HG03280 (cell line): Measurements from ENCODE around the gene RER1.
A peak's percentile ranks its signal among the peaks of the same experiment; 100 is the strongest.

ENCODE experiments used
- ATAC-seq: cut with Tn5 transposase; IDR thresholded peaks from one replicate; pipeline ENCODE4 v1.9.1; 2021; ENCODE audit warnings: mild to moderate bottlenecking, moderate library complexity; ENCODE audit not compliant: unreplicated experiment

Gene RER1

GRCh38 chr1:2391041-2391930 is at the start of gene RER1, which contains the start of gene MORN1:
Gene RER1 (plus strand): TSS chr1:2391841. CDS start chr1:2395791, 3,950 bp downstream.
Gene MORN1 (minus strand): TSS chr1:2391554. CDS start chr1:2391533, 21 bp downstream.
- peak; percentile 90 for ATAC-seq

GRCh38 chr1:2342384-2343022 is 49.1 kb upstream of the RER1 start:
- no peak for ATAC-seq

- no peak for ATAC-seq
Observed at GRCh38 chr1:2343023-2343935, 48.4 kb upstream of the RER1 start.

DNA sequence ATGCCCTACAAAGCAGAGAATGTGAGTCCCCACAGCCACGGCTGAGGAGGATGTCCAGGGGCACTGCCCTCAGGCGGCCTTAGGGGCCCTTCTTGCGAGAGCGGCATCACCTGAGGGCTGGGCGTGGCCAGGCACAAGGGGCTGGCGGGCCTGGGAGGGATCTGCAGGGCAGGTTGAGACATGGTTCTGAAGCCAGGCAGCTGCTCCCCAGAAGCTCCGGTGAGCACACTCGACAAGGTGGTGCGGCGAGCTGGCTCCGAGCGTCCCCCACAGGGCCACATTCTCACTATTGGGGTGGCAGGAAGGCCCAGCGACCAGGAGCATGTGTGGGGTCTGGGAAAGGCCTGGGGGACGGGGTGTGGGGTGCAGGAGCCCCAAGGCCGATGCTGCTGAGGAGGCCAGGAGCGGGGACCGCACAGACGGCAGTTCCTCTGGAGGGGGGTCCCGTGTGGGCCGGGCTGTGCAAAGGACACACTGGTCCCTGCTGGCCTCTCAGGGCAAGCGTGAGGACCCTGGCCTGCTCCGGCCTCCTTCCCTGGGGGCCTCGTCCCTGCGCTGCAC is 47.4 kb upstream of the RER1 start:
- ATAC-seq: no peak

- ATAC-seq: no peak
Observed at GRCh38 chr1:2344744-2345296, 46.8 kb upstream of the RER1 start.

- no peak for ATAC-seq
Observed at GRCh38 chr1:2345297-2346075, 46.2 kb upstream of the RER1 start.

DNA sequence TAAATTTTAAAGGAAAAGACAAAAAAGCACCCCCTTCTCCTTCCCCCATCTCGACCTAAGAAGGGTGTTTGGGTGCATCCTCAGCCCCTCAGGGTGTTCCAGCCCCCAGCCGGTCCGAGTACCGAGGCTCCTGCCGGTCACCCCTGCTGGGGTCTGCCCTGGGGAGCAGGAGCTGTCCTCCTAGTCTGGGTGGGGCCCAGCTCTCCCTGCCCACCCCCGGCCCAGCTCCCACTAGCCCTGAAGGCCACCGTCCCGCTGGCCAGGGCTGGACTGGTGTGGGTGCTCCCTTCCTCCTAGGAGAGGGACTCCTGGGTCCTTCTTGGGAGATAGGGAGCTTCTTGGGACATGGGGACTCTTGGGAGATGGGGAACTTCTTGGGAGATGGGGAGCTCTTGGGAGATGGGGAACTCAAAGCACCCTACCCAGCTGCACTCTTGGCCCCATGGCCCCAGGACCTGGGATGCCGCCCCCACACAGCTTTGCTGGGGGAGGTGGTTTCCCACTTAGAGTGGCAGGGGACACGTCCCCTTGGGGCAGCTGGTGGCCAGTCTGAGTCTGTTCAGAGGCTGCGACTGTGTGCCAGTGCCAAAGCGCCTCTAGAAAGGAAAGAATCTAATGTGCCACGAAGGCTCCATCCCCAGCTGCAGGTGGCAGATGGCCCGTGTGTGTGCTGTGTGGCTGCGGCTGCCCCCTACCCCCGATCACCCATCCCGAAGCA is 44.8 kb upstream of the RER1 start:
- no peak for ATAC-seq

DNA sequence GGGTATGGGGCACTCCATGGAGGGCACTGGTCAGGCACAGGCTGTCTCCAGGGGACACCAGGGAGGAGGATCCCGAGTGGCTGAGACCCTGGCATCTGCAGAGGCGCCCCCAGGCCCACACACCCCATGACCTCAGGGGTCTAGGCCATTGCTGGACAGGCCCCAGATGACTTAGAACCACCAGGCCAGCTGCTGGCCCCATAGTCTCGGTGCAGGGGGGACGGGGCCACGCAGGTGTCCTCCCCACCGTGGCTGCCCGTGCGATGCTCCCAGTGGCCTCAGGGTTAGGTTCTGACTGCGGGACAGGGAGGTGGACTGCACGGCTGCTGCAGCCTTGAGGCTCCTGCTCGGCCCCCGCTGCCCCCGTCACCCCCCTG is 44.2 kb upstream of the RER1 start:
- no peak for ATAC-seq

GRCh38 chr1:2347896-2348295 is 43.7 kb upstream of the RER1 start:
- no peak for ATAC-seq

DNA sequence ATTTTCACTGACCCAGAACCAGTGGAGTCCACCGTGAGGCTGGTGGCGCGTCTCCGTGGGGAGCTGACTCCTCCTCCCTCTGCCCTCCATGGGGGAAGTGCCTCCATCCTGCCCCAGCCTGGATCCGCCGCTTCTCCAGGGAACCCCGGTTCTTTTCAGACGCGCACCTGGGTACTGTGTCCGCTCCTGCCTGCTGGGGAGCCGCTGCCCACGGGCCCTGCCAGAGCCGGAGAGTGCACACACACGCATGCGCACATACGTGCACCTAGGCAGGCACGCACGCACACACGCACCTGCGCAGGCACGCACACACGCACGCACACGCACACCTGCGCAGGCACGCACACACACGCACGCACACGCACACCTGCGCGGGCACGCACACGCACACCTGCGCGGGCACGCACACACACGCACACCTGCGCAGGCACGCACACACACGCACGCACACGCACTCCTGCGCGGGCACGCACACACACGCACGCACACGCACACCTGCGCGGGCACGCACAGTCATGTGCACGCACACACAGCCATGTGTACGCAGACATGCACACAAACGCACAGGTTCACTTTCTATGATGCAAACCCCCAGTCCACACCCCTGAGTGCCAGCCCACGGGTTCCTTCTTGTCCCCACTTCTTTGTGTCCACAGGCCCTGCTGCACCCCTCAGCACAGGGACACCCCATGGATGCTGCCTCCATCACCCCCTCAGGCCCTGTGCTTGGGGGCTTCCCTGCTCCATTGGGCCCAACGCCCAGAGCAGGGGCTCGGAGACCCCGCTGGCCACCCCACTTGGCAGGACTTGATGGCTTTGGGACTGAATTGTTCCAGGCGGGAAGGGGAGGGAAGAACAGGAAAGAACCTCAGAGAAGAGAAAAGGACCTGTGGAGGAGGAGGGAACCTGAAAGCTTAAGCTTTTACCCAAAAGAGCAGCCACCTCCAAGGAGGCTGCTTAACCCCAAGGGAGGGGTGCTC is 43.0 kb upstream of the RER1 start:
- ATAC-seq: no peak

- no peak for ATAC-seq
Observed at GRCh38 chr1:2349806-2350205, 41.8 kb upstream of the RER1 start.

DNA sequence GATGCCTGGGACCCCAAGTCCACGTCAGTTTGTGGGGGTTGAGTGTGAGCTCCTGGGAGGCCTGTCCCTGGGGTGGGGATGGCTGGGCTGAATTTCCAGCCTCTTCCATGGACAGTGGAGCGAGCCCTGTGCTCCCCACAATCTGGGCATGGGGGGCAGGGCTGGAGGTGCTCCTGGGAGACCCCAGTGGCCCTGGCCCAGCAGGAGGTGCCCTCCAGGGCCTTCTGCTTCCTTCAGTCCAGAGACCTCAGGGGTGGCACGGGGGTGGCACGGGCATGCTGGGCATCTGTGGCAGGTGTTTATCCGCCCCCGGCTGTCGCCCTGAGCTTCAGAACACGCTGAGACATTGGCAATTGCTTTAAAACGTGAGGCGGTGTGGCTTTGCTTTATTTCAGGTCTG is 41.1 kb upstream of the RER1 start:
- ATAC-seq: no peak

DNA sequence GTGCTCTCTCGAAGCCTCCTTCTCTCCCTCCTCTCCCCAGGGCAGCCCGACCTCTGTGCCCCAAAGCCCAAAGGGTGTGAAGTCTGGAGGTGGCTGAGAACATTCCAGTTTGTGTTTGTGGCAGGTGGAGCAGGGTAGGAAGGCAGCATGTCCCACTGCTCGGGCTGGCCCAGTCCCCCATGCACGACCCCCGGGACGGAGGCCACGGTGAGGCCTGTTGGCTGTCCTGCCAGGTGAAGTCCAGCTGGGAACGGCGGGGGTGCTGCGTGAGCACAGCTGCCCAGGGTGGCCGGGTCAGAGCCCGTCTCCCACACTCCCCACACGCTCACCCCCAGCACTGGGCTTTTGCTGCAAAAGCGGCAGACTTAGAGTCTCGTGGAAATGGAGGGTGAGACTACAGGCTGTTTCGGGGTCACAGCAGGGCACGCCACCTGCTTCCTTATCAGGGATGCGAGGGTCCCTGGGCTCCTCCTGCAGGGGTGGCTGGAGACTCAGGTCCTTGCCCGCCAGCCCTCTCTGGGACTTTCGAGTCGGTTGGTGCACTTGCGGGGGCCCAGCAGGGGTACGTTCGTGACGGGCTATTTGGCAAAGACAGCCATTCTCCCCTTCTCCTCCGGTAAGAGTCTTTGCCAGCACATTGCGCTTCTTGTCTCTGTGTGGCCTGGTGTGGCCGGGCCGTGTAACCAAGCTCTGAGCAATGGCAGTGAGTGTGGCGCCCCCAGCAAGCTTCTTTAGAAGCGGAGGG is 40.6 kb upstream of the RER1 start:
- ATAC-seq: no peak

DNA sequence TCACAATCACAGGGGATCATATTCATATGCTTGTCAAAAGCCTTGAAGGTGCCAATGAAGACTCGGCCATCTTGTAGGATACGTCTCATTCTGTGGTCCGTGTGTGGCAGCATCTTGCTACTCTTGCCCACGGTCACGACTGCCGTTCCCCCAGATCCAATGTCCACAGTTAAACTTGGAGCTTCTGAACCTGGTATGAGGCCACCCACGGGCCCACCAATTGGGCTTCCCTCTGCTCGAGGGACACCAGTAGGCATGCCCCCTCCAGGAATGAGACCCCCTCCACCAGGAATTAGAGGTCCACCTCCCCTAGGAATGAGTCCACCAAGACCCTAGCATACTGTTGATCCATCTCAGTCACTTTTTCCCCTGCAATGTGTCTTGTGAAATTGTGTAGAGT is 39.9 kb upstream of the RER1 start:
- ATAC-seq: no peak

GRCh38 chr1:2352341-2352896 is 39.2 kb upstream of the RER1 start:
- no peak for ATAC-seq

- no peak for ATAC-seq
Observed at GRCh38 chr1:2352897-2353550, 38.6 kb upstream of the RER1 start.
